Measurements from ENCODE around the gene OPTC.

DNA sequence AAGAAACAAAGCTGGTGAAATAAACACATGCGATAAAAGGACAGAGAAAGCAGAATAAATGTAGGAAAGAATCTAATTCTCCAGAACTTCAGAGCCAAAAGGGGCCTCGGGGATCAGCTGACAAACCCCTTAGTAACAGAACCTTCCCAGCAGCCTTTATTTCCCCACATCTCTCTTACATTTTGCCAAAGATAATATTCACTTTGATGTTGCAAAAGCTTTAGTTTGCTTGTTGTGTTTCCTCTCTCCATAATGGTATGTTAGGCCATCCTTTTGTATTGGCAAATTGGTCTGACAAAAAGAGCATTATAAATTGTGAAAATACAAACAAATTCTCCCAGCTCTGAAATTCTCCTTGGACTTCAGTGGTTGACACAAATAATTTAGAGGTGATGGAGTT, 54.9 kb downstream of the OPTC start:
- TF ChIP-seq, protein P1, sequence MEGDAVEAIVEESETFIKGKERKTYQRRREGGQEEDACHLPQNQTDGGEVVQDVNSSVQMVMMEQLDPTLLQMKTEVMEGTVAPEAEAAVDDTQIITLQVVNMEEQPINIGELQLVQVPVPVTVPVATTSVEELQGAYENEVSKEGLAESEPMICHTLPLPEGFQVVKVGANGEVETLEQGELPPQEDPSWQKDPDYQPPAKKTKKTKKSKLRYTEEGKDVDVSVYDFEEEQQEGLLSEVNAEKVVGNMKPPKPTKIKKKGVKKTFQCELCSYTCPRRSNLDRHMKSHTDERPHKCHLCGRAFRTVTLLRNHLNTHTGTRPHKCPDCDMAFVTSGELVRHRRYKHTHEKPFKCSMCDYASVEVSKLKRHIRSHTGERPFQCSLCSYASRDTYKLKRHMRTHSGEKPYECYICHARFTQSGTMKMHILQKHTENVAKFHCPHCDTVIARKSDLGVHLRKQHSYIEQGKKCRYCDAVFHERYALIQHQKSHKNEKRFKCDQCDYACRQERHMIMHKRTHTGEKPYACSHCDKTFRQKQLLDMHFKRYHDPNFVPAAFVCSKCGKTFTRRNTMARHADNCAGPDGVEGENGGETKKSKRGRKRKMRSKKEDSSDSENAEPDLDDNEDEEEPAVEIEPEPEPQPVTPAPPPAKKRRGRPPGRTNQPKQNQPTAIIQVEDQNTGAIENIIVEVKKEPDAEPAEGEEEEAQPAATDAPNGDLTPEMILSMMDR (IDR thresholded peaks at IDR 0.05): no peak
- TF ChIP-seq POLR2A (IDR thresholded peaks at IDR 0.05): no peak

All from breast epithelium (tissue), 3 donors.